HG03064 (cell line): ENCODE measurements around the gene NOL4L.

Experiments used
- ATAC-seq: cut with Tn5 transposase; IDR thresholded peaks from one replicate; pipeline ENCODE4 v1.9.1; 2021; ENCODE audit warnings: low read depth; ENCODE audit not compliant: unreplicated experiment

Gene NOL4L

GRCh38 chr20:32613192-32614053, 28.3 kb upstream of the NOL4L start:
- no peak for ATAC-seq

DNA sequence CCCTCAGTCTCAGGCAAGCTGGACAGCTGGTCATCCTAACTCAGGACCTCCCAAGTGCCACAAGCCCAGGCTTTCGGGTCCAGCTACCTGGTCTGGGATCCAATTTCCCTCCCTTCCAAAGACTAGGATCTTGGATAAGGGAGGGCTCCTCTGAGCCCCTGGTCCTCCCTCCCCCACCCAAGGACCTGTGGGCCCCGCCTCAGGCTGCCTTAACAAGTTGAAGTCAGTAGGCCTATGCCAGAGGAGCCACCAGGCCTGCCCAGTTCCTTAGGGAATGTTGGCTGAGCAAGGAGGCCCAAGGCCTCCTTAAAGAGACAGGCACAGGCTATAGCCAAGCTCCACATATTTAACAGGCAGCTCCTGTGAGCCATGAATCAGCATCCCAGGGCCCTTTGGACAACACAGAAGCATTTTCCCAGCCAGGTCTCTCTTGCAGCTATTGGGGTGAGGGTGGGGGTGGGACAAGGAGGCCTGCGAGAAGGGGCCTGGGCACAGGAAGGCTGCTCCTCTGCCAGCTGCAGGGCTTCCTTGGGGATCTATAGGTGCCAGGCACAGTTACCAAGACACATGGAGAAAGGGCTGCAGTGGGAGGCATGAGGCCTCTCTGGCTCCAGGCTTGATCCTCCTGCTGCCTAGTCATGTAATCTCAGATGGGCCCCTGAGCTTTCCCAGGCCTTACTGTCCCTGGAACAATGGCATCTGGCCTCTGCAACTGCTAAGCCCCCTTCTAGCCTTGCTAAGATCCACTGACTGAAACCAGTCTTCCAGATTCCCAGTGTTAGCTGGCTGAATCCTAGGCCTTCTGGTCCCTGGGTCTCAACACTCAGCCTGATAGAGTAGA, 27.4 kb upstream of the NOL4L start:
- ATAC-seq, result no peak

- no peak for ATAC-seq
These were observed 26.7 kb upstream of the NOL4L start for GRCh38 chr20:32611868-32612267.

GRCh38 chr20:32611286-32611685, 26.2 kb upstream of the NOL4L start:
- ATAC-seq, result no peak

DNA sequence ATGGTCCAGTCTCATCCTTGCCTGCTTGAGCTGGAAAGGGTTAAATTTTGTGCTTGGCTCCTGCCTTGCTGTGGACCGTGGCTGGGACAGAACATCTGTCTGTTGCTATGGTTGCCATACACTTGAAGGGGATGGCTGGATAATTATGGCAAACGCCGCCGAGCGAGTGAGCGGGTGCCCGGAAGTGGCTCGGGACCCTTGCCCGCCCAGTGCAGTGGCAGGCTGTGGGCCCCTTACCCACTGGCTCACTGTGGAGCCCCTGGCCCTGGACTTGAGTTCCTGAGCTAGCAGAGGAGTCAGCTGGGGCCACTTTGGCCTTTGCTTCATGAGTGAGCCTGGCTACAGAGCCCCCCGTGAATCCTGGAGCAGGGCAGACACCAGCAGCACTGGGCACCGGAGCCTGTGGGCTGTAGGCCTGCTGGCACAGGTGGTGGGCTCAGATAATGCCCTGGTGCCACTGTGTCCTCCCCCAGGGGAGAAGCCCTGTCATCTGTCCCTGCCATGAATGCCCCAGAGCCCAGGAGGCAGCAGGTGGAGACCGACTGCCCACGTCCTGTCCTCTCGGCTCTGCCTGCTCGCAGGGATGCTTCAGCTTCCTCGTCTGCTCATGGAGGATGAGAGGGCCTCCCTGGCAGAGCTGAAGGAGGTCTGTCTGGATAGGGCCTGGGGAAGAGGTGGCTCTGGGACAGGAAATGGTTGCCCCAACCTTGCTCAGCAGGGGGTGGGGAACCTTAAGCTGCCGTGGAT, 25.5 kb upstream of the NOL4L start:
- ATAC-seq, result no peak

DNA sequence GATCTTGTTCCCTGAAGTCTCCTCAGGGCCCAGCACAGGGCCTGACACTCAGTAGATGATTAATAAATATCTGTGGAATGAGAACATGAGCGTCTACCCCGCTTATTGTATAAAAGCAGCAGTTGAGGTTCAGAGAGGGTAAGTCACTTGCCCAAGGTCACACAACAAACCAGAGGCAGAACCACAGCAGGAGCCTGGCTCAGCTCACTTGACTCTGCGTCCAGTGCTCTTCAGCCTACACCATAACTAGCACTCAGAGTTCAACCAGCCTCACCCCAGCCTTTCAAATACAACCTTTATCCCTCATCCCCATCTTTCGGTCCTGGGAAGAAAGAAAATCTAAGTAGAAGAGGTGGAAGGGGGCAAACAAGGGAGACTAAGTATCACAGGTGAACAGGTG, 24.9 kb upstream of the NOL4L start:
- ATAC-seq, result no peak

GRCh38 chr20:32609111-32609773, 24.1 kb upstream of the NOL4L start:
- ATAC-seq, result no peak

GRCh38 chr20:32608664-32609015, 23.5 kb upstream of the NOL4L start:
- ATAC-seq, result no peak

GRCh38 chr20:32607727-32608663, 22.9 kb upstream of the NOL4L start:
- ATAC-seq, result no peak

- ATAC-seq, result no peak
These were observed 22.2 kb upstream of the NOL4L start for GRCh38 chr20:32607324-32607723.

DNA sequence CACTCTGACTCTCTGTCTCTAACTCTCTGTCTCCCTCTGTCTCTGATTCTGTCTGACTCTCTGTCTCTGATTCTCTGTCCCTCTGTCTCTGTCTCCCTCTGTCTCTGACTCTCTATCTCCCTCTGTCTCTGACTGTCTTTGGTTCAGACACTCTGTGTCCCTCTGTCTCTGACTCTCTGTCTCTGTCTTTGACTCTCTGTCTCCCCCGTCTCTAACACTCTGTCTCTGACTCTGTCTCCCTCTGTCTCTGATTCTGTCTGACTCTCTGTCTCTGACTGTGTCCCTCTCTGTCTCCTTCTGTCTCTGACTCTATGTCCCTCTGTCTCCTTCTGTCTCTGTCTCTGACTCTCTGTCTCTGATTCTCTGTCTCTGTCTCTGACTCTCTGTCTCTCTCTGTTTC, 21.7 kb upstream of the NOL4L start:
- no peak for ATAC-seq

- no peak for ATAC-seq
These were observed 21.0 kb upstream of the NOL4L start for GRCh38 chr20:32606107-32606506.

GRCh38 chr20:32605167-32605656, 20.1 kb upstream of the NOL4L start:
- ATAC-seq, result no peak

DNA sequence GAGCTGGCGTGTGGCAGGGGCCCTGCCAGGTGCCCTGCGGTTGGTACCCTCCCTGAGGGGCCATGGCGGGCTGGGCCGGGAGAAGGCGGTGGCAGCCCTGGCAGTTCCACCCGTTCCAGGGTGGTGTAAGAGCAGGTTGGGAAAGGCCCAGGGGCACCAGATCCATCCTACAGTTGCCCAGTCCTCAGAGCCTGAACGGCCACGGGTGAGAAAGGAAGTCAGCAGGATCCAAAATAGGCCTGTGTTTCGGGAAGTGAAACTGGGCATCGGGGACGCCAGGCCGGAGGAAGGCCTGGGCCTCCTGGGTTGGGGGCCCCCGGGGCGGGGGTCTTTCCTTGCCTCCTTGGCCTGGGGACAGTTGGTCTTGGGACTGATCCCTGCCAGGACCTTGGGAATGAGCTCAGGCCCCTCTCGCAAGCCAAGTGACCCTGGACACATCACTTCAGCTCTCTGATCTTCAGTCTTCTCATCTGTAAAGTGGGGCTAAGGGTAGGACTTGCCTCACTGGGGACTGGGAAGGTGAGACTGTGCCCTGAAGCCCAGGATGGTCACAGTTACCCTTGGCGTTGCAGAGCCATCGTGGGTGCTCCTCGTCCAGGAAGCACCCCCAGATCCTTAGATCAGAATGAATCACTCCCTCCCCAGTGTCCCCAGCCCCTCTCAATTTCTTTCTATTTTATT, 18.1 kb upstream of the NOL4L start:
- ATAC-seq, result no peak

DNA sequence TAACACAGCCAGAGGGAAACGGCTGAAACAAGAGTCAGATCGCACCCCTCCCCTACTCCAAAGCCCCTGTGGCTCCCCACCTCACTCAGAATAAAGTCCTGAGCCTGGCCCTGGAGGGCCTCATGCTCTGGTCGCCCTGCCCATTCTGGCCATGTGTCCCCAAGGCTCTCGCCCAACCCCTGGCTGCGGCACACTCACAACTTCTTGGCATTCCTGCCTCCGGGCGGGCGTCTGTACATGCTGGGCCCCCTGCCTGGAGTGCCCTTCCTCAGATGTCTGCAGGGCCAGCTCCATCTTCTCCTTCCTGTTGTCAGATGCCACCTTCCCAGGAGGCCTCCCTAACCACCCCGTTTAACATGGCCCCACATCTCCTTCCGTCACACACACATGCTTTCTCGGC, 17.1 kb upstream of the NOL4L start:
- ATAC-seq, result no peak

DNA sequence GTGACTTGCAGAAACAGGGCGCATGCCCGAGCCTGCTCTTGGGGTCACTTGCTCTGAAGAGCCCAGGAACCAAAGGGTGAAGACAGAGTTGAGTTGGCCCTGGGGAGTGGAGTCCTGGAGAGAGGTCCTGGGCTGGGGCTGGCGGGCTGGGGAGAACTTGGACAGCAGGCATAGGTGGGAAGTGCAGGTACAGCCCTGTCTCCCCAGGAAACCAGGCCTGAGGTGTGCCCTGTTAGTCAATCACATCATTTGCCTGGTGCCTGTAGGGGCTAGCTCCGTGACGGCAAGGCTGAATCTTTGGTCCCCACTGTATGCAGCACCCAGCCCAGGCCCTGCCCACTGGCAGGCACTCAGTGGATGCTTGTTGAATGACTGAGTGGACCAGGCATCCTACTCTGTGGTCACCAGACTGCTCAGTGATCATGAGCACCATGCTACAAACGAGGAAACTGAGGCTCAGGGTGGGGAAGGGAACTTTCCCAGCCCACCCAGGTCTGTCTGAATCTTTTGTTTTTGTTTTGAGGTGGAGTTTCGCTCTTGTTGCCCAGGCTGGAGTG, 15.6 kb upstream of the NOL4L start:
- ATAC-seq, result no peak

GRCh38 chr20:32599783-32600340, 14.7 kb upstream of the NOL4L start:
- no peak for ATAC-seq

GRCh38 chr20:32598606-32599005, 13.5 kb upstream of the NOL4L start:
- no peak for ATAC-seq
